ENCODE results near the gene ZNF618. TPM values are rescaled to one million over a fixed set of nuclear protein-coding genes. Genes with fewer than 3 reads are reported as not detected.
A peak's percentile ranks its signal among the peaks of the same experiment; 100 is the strongest.

ZNF618 gene
- total RNA-seq, 5 donors from 2014 or later (not counting 1 experiment from before 2014, with no cell fraction given) = 0.73 to 3.0 (median 1.4) TPM

GRCh38 chr9:113886933-113887332 is 10.8 kb downstream of the ZNF618 start:
- H3K36me3 Mint-ChIP-seq = no peaks in the 10 kb centered on the region
- H3K4me3 ChIP-seq (ENCODE audit: control insufficient read depth in 1 of 2, extremely low read depth in 1 of 2, low read length in 1 of 2) = no peak overlapping the region
- H3K4me1 ChIP-seq (ENCODE audit: control insufficient read depth in 1 of 2, extremely low read depth in 1 of 2, insufficient read depth in 2 of 2, low read length in 2 of 2) = peaks cover 0 to 4% of the 10 kb centered on the region in 2 experiments
- WGBS (ENCODE audit: insufficient coverage) = 100% methylated on average over 1 of the region's 2 CpGs
- ChIA-PET CTCF (no interaction called here), POLR2A (no interaction called here)
- no peaks in the 10 kb centered on the region for H3K27me3 ChIP-seq (replicated peaks in 1 of 2; ENCODE audit: control insufficient read depth in 2 of 2, extremely low read depth in 1 of 2, insufficient read depth in 2 of 2, low read length in 1 of 2)
- H3K4me1 Mint-ChIP-seq = peaks cover 11 to 21% (median 20%) of the 10 kb centered on the region in 3 donors
- H3K27ac ChIP-seq (ENCODE audit: low read length) = no peak overlapping the region
- no peaks in the 10 kb centered on the region for H3K9me3 ChIP-seq
- H3K36me3 ChIP-seq (ENCODE audit: control insufficient read depth in 2 of 2, extremely low read depth in 1 of 2, insufficient read depth in 1 of 2, low read length in 1 of 2) = no peaks in the 10 kb centered on the region
- ATAC-seq (replicated peaks in 1 of 4) (peak in 1 of 4 experiments; percentile 40), DNase-seq (no peak)
- peaks cover 0 to 3% (median 0%) of the 10 kb centered on the region in 3 donors for H3K9me3 Mint-ChIP-seq
- peak overlapping the region in 1 of 3 donors; percentile 71 for H3K4me3 Mint-ChIP-seq
- H3K27me3 Mint-ChIP-seq = no peaks in the 10 kb centered on the region
- no peak overlapping the region for H3K27ac Mint-ChIP-seq

- no peak overlapping the region for H3K4me3 ChIP-seq (ENCODE audit: control insufficient read depth in 1 of 2, extremely low read depth in 1 of 2, low read length in 1 of 2)
- POLR2A ChIA-PET = no interaction called here
- no peaks in the 10 kb centered on the region for H3K36me3 ChIP-seq (ENCODE audit: control insufficient read depth in 2 of 2, extremely low read depth in 1 of 2, insufficient read depth in 1 of 2, low read length in 1 of 2)
- no peaks in the 10 kb centered on the region for H3K27me3 ChIP-seq (replicated peaks in 1 of 2; ENCODE audit: control insufficient read depth in 2 of 2, extremely low read depth in 1 of 2, insufficient read depth in 2 of 2, low read length in 1 of 2)
- CTCF ChIA-PET = no interaction called here
- peak overlapping the region in 1 of 2 donors; percentile 29 for H3K27ac Mint-ChIP-seq
- ATAC-seq (replicated peaks in 1 of 4) (no peak), DNase-seq (no peak)
- H3K9me3 ChIP-seq = no peaks in the 10 kb centered on the region
- no peaks in the 10 kb centered on the region for H3K27me3 Mint-ChIP-seq
- H3K36me3 Mint-ChIP-seq = no peaks in the 10 kb centered on the region
- peaks cover 0 to 3% (median 0%) of the 10 kb centered on the region in 3 donors for H3K9me3 Mint-ChIP-seq
- H3K27ac ChIP-seq (ENCODE audit: low read length) = no peak overlapping the region
- H3K4me1 ChIP-seq (ENCODE audit: control insufficient read depth in 1 of 2, extremely low read depth in 1 of 2, insufficient read depth in 2 of 2, low read length in 2 of 2) = peaks cover 0 to 4% of the 10 kb centered on the region in 2 experiments
- no peak overlapping the region for H3K4me3 Mint-ChIP-seq
- H3K4me1 Mint-ChIP-seq = peaks cover 11 to 21% (median 20%) of the 10 kb centered on the region in 3 donors
- WGBS (ENCODE audit: insufficient coverage) = 91% methylated on average over 4 of the region's 5 CpGs
Observed at GRCh38 chr9:113887436-113887835, 11.3 kb downstream of the ZNF618 start.

- 100% methylated on average over 3 of the region's 8 CpGs for WGBS (ENCODE audit: insufficient coverage)
- DNase-seq = no peak
- Mint-ChIP-seq H3K4me1 (peaks cover 11 to 21% (median 20%) of the 10 kb centered on the region in 3 donors), H3K27me3 (peaks cover 0 to 4% of the 10 kb centered on the region in 2 donors), H3K9me3 (peaks cover 0 to 3% (median 0%) of the 10 kb centered on the region in 3 donors), H3K36me3 (no peaks in the 10 kb centered on the region), H3K4me3 (no peak overlapping the region), H3K27ac (no peak overlapping the region)
- Histone ChIP-seq H3K27ac (ENCODE audit: low read length) (no peak overlapping the region), H3K36me3 (ENCODE audit: control insufficient read depth in 2 of 2, extremely low read depth in 1 of 2, insufficient read depth in 1 of 2, low read length in 1 of 2) (no peaks in the 10 kb centered on the region), H3K9me3 (no peaks in the 10 kb centered on the region), H3K4me1 (ENCODE audit: control insufficient read depth in 1 of 2, extremely low read depth in 1 of 2, insufficient read depth in 2 of 2, low read length in 2 of 2) (peaks cover 0 to 4% of the 10 kb centered on the region in 2 experiments), H3K27me3 (replicated peaks in 1 of 2; ENCODE audit: control insufficient read depth in 2 of 2, extremely low read depth in 1 of 2, insufficient read depth in 2 of 2, low read length in 1 of 2) (no peaks in the 10 kb centered on the region), H3K4me3 (ENCODE audit: control insufficient read depth in 1 of 2, extremely low read depth in 1 of 2, low read length in 1 of 2) (no peak overlapping the region)
- CTCF ChIA-PET = no interaction called here
- no peak for ATAC-seq (replicated peaks in 1 of 4)
- POLR2A ChIA-PET = no interaction called here
Observed at GRCh38 chr9:113888336-113888735, 12.2 kb downstream of the ZNF618 start.

- no peaks in the 10 kb centered on the region for H3K36me3 Mint-ChIP-seq
- Histone ChIP-seq H3K27ac (ENCODE audit: low read length) (no peak overlapping the region), H3K4me3 (ENCODE audit: control insufficient read depth in 1 of 2, extremely low read depth in 1 of 2, low read length in 1 of 2) (no peak overlapping the region), H3K9me3 (no peaks in the 10 kb centered on the region), H3K27me3 (replicated peaks in 1 of 2; ENCODE audit: control insufficient read depth in 2 of 2, extremely low read depth in 1 of 2, insufficient read depth in 2 of 2, low read length in 1 of 2) (no peaks in the 10 kb centered on the region), H3K4me1 (ENCODE audit: control insufficient read depth in 1 of 2, extremely low read depth in 1 of 2, insufficient read depth in 2 of 2, low read length in 2 of 2) (peaks cover 0 to 4% of the 10 kb centered on the region in 2 experiments), H3K36me3 (ENCODE audit: control insufficient read depth in 2 of 2, extremely low read depth in 1 of 2, insufficient read depth in 1 of 2, low read length in 1 of 2) (no peaks in the 10 kb centered on the region)
- peaks cover 0 to 4% of the 10 kb centered on the region in 2 donors for H3K27me3 Mint-ChIP-seq
- H3K9me3 Mint-ChIP-seq = peaks cover 0 to 3% (median 0%) of the 10 kb centered on the region in 3 donors
- H3K4me1 Mint-ChIP-seq = peaks cover 11 to 21% (median 20%) of the 10 kb centered on the region in 3 donors
- ChIA-PET CTCF (interaction anchor here in 1 of 2 donors (0.5 kb wide), 1 partner anchor 1444 kb away, joined by 3 read pairs; no protein-coding TSS in a partner anchor), POLR2A (no interaction called here)
- H3K4me3 Mint-ChIP-seq = no peak overlapping the region
- DNase-seq = no peak
- no peak overlapping the region for H3K27ac Mint-ChIP-seq
- ATAC-seq (replicated peaks in 1 of 4) = no peak
- 83% methylated on average over 1 of the region's 4 CpGs for whole genome bisulfite sequencing (ENCODE audit: insufficient coverage)
Observed at GRCh38 chr9:113888976-113889375, 12.9 kb downstream of the ZNF618 start.

GRCh38 chr9:113890704-113891103 is 14.6 kb downstream of the ZNF618 start:
- Histone ChIP-seq H3K4me3 (ENCODE audit: control insufficient read depth in 1 of 2, extremely low read depth in 1 of 2, low read length in 1 of 2) (no peak overlapping the region), H3K36me3 (ENCODE audit: control insufficient read depth in 2 of 2, extremely low read depth in 1 of 2, insufficient read depth in 1 of 2, low read length in 1 of 2) (no peaks in the 10 kb centered on the region), H3K9me3 (no peaks in the 10 kb centered on the region), H3K27me3 (replicated peaks in 1 of 2; ENCODE audit: control insufficient read depth in 2 of 2, extremely low read depth in 1 of 2, insufficient read depth in 2 of 2, low read length in 1 of 2) (no peaks in the 10 kb centered on the region), H3K27ac (ENCODE audit: low read length) (no peak overlapping the region), H3K4me1 (ENCODE audit: control insufficient read depth in 1 of 2, extremely low read depth in 1 of 2, insufficient read depth in 2 of 2, low read length in 2 of 2) (peaks cover 0 to 4% of the 10 kb centered on the region in 2 experiments)
- no CpG with 5 or more reads among the region's 2 CpGs for WGBS (ENCODE audit: insufficient coverage)
- DNase-seq = no peak
- ChIA-PET POLR2A (no interaction called here), CTCF (no interaction called here)
- Mint-ChIP-seq H3K27me3 (peaks cover 3 to 4% of the 10 kb centered on the region in 2 donors), H3K9me3 (peaks cover 0 to 3% (median 0%) of the 10 kb centered on the region in 3 donors), H3K4me3 (no peak overlapping the region), H3K4me1 (peaks cover 7 to 16% (median 15%) of the 10 kb centered on the region in 3 donors), H3K27ac (no peak overlapping the region), H3K36me3 (no peaks in the 10 kb centered on the region)
- no peak for ATAC-seq (replicated peaks in 1 of 4)

GRCh38 chr9:113892861-113893491 is 16.9 kb downstream of the ZNF618 start:
- H3K27ac ChIP-seq (ENCODE audit: low read length) = no peak overlapping the region
- ATAC-seq (replicated peaks in 1 of 4) (no peak), DNase-seq (no peak)
- ChIA-PET POLR2A (no interaction called here), CTCF (no interaction called here)
- peaks cover 3 to 4% of the 10 kb centered on the region in 2 donors for H3K27me3 Mint-ChIP-seq
- peaks cover 0 to 4% of the 10 kb centered on the region in 2 experiments for H3K27me3 ChIP-seq (replicated peaks in 1 of 2; ENCODE audit: control insufficient read depth in 2 of 2, extremely low read depth in 1 of 2, insufficient read depth in 2 of 2, low read length in 1 of 2)
- H3K9me3 ChIP-seq = no peaks in the 10 kb centered on the region
- H3K4me3 Mint-ChIP-seq = no peak overlapping the region
- H3K4me1 Mint-ChIP-seq = no peaks in the 10 kb centered on the region
- H3K9me3 Mint-ChIP-seq = peaks cover 0 to 3% (median 0%) of the 10 kb centered on the region in 3 donors
- no peaks in the 10 kb centered on the region for H3K4me1 ChIP-seq (ENCODE audit: control insufficient read depth in 1 of 2, extremely low read depth in 1 of 2, insufficient read depth in 2 of 2, low read length in 2 of 2)
- no peaks in the 10 kb centered on the region for H3K36me3 Mint-ChIP-seq
- no peak overlapping the region for H3K4me3 ChIP-seq (ENCODE audit: control insufficient read depth in 1 of 2, extremely low read depth in 1 of 2, low read length in 1 of 2)
- H3K27ac Mint-ChIP-seq = no peak overlapping the region
- 86% methylated on average over 3 of the region's 6 CpGs for WGBS (ENCODE audit: insufficient coverage)
- H3K36me3 ChIP-seq (ENCODE audit: control insufficient read depth in 2 of 2, extremely low read depth in 1 of 2, insufficient read depth in 1 of 2, low read length in 1 of 2) = no peaks in the 10 kb centered on the region

Measured in T-cell (primary cell).